Measurements from ENCODE around the gene DRC3. TPM values are rescaled to one million over a fixed set of nuclear protein-coding genes. Genes with fewer than 3 reads are reported as not detected.

DRC3 gene
- total RNA-seq, 1 experiment from 2014 or later = not detected

GRCh38 chr17:18038149-18038850 is 65.6 kb downstream of the DRC3 start:
- Histone ChIP-seq H4K20me1 (ENCODE audit: insufficient read depth, low read depth, low read length) (no peaks in the 10 kb centered on the region), H3K36me3 (ENCODE audit: insufficient read depth, low read length) (no peaks in the 10 kb centered on the region), H3K4me3 (ENCODE audit: low read length) (peak overlapping the region; percentile 81), H3K9me2 (replicated peaks; ENCODE audit: insufficient read depth, low read length) (no peaks in the 10 kb centered on the region), H2AFZ (ENCODE audit: low read length) (peak overlapping the region; percentile 69; the same call in 1 of the 2 replicates), H3K9me3 (ENCODE audit: low read length) (no peaks in the 10 kb centered on the region), H3K9ac (ENCODE audit: low read length) (peak overlapping the region; percentile 89), H3K4me2 (ENCODE audit: low read depth, low read length, poor library complexity, severe bottlenecking) (peak overlapping the region; percentile 92), H3K27me3 (ENCODE audit: low read length) (no peaks in the 10 kb centered on the region), H3K4me1 (ENCODE audit: low read length) (peaks cover 68% of the 10 kb centered on the region), H3K79me2 (ENCODE audit: low read length) (peaks cover 92% of the 10 kb centered on the region), H3K27ac (ENCODE audit: low read length) (peak overlapping the region; percentile 70)
- peak; percentile 86 for DNase-seq

- peak within 1 kb of the TSS; percentile 75; the same call in 1 of the 2 replicates for H2AFZ ChIP-seq (ENCODE audit: low read length)
- peaks cover 94% of the 10 kb centered on the region for H3K79me2 ChIP-seq (ENCODE audit: low read length)
- H3K9me2 ChIP-seq (replicated peaks; ENCODE audit: insufficient read depth, low read length) = no peaks in the 10 kb centered on the region
- peak within 1 kb of the TSS; percentile 92 for H3K4me2 ChIP-seq (ENCODE audit: low read depth, low read length, poor library complexity, severe bottlenecking)
- H3K9ac ChIP-seq (ENCODE audit: low read length) = peak within 1 kb of the TSS; percentile 89
- no peaks in the 10 kb centered on the region for H3K9me3 ChIP-seq (ENCODE audit: low read length)
- peak within 1 kb of the TSS; percentile 81 for H3K4me3 ChIP-seq (ENCODE audit: low read length)
- no peaks in the 10 kb centered on the region for H4K20me1 ChIP-seq (ENCODE audit: insufficient read depth, low read depth, low read length)
- no peaks in the 10 kb centered on the region for H3K27me3 ChIP-seq (ENCODE audit: low read length)
- H3K4me1 ChIP-seq (ENCODE audit: low read length) = peaks cover 70% of the 10 kb centered on the region
- peak within 1 kb of the TSS; percentile 70 for H3K27ac ChIP-seq (ENCODE audit: low read length)
- peak; percentile 100 for DNase-seq
- H3K36me3 ChIP-seq (ENCODE audit: insufficient read depth, low read length) = no peaks in the 10 kb centered on the region
Measured at GRCh38 chr17:18038861-18039534, 66.3 kb downstream of the DRC3 start, which contains the start of the genes ATPAF2 and GID4. Gene ATPAF2 (minus strand): TSS chr17:18039168. CDS start chr17:18039013, 155 bp downstream. Gene GID4 (plus strand): TSS chr17:18039408. CDS start chr17:18039465, 57 bp downstream.

GRCh38 chr17:18039535-18040260 is 67.0 kb downstream of the DRC3 start:
- H3K9ac ChIP-seq (ENCODE audit: low read length) = peak overlapping the region; percentile 82
- peak; percentile 75 for DNase-seq
- H3K4me3 ChIP-seq (ENCODE audit: low read length) = peak overlapping the region; percentile 81
- H3K4me1 ChIP-seq (ENCODE audit: low read length) = peaks cover 63% of the 10 kb centered on the region
- H3K9me2 ChIP-seq (replicated peaks; ENCODE audit: insufficient read depth, low read length) = no peaks in the 10 kb centered on the region
- H3K9me3 ChIP-seq (ENCODE audit: low read length) = no peaks in the 10 kb centered on the region
- H2AFZ ChIP-seq (ENCODE audit: low read length) = peak overlapping the region; percentile 75; the same call in 1 of the 2 replicates
- H3K79me2 ChIP-seq (ENCODE audit: low read length) = peaks cover 94% of the 10 kb centered on the region
- H4K20me1 ChIP-seq (ENCODE audit: insufficient read depth, low read depth, low read length) = no peaks in the 10 kb centered on the region
- H3K4me2 ChIP-seq (ENCODE audit: low read depth, low read length, poor library complexity, severe bottlenecking) = peak overlapping the region; percentile 89
- no peaks in the 10 kb centered on the region for H3K27me3 ChIP-seq (ENCODE audit: low read length)
- peak overlapping the region; percentile 23; the same call in 1 of the 2 replicates for H3K27ac ChIP-seq (ENCODE audit: low read length)
- H3K36me3 ChIP-seq (ENCODE audit: insufficient read depth, low read length) = no peaks in the 10 kb centered on the region

- Histone ChIP-seq H2AFZ (ENCODE audit: low read length) (no peak overlapping the region), H3K36me3 (ENCODE audit: insufficient read depth, low read length) (no peaks in the 10 kb centered on the region), H3K9ac (ENCODE audit: low read length) (peak overlapping the region; percentile 82), H3K9me3 (ENCODE audit: low read length) (no peaks in the 10 kb centered on the region), H3K9me2 (replicated peaks; ENCODE audit: insufficient read depth, low read length) (no peaks in the 10 kb centered on the region), H3K4me2 (ENCODE audit: low read depth, low read length, poor library complexity, severe bottlenecking) (peak overlapping the region; percentile 89), H3K79me2 (ENCODE audit: low read length) (peaks cover 90% of the 10 kb centered on the region), H3K27ac (ENCODE audit: low read length) (peak overlapping the region; percentile 23; the same call in 1 of the 2 replicates), H3K4me1 (ENCODE audit: low read length) (peaks cover 59% of the 10 kb centered on the region), H3K4me3 (ENCODE audit: low read length) (peak overlapping the region; percentile 81), H4K20me1 (ENCODE audit: insufficient read depth, low read depth, low read length) (no peaks in the 10 kb centered on the region), H3K27me3 (ENCODE audit: low read length) (no peaks in the 10 kb centered on the region)
- no peak for DNase-seq
Measured at GRCh38 chr17:18040261-18040858, 67.7 kb downstream of the DRC3 start.

GRCh38 chr17:18041776-18042175 is 69.1 kb downstream of the DRC3 start:
- H3K27ac ChIP-seq (ENCODE audit: low read length) = peak overlapping the region; percentile 23; the same call in 1 of the 2 replicates
- peaks cover under 1% of the 10 kb centered on the region; the same call in 1 of the 2 replicates for H3K36me3 ChIP-seq (ENCODE audit: insufficient read depth, low read length)
- DNase-seq = no peak
- H3K27me3 ChIP-seq (ENCODE audit: low read length) = no peaks in the 10 kb centered on the region
- peak overlapping the region; percentile 82 for H3K9ac ChIP-seq (ENCODE audit: low read length)
- H3K4me1 ChIP-seq (ENCODE audit: low read length) = peaks cover 52% of the 10 kb centered on the region
- no peak overlapping the region for H2AFZ ChIP-seq (ENCODE audit: low read length)
- peaks cover 77% of the 10 kb centered on the region for H3K79me2 ChIP-seq (ENCODE audit: low read length)
- peak overlapping the region; percentile 89 for H3K4me2 ChIP-seq (ENCODE audit: low read depth, low read length, poor library complexity, severe bottlenecking)
- no peaks in the 10 kb centered on the region for H4K20me1 ChIP-seq (ENCODE audit: insufficient read depth, low read depth, low read length)
- no peaks in the 10 kb centered on the region for H3K9me2 ChIP-seq (replicated peaks; ENCODE audit: insufficient read depth, low read length)
- peak overlapping the region; percentile 81; the same call in 1 of the 2 replicates for H3K4me3 ChIP-seq (ENCODE audit: low read length)
- no peaks in the 10 kb centered on the region for H3K9me3 ChIP-seq (ENCODE audit: low read length)

DNA sequence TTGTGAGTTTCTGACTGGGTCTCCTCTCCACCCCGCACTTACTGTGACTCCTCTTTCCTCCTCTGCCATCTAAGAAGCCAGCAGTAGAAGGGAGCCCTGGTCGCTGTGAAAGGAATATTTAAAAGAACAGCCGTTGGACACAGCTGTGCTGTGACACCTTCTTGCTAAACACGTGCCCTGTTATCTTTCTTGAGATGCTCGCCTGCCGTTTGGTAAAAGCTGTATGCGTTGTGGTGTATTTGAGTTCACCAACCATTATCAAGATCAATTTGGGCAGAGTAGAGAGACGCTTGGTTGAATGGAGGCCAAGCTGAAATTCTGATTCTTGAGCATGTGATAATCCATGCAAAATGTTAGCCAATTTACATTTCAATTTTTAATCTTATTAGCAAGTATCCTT is 70.3 kb downstream of the DRC3 start:
- DNase-seq = no peak
- H3K9me2 ChIP-seq (replicated peaks; ENCODE audit: insufficient read depth, low read length) = no peaks in the 10 kb centered on the region
- H3K4me3 ChIP-seq (ENCODE audit: low read length) = no peak overlapping the region
- peaks cover 65% of the 10 kb centered on the region for H3K79me2 ChIP-seq (ENCODE audit: low read length)
- peak overlapping the region; percentile 89 for H3K4me2 ChIP-seq (ENCODE audit: low read depth, low read length, poor library complexity, severe bottlenecking)
- H3K9ac ChIP-seq (ENCODE audit: low read length) = no peak overlapping the region
- peaks cover 41% of the 10 kb centered on the region for H3K4me1 ChIP-seq (ENCODE audit: low read length)
- H3K36me3 ChIP-seq (ENCODE audit: insufficient read depth, low read length) = peaks cover 7% of the 10 kb centered on the region; the same call in 1 of the 2 replicates
- H3K27me3 ChIP-seq (ENCODE audit: low read length) = no peaks in the 10 kb centered on the region
- H2AFZ ChIP-seq (ENCODE audit: low read length) = no peak overlapping the region
- peak overlapping the region; percentile 24; the same call in 1 of the 2 replicates for H3K27ac ChIP-seq (ENCODE audit: low read length)
- no peaks in the 10 kb centered on the region for H3K9me3 ChIP-seq (ENCODE audit: low read length)
- H4K20me1 ChIP-seq (ENCODE audit: insufficient read depth, low read depth, low read length) = no peaks in the 10 kb centered on the region

DNA sequence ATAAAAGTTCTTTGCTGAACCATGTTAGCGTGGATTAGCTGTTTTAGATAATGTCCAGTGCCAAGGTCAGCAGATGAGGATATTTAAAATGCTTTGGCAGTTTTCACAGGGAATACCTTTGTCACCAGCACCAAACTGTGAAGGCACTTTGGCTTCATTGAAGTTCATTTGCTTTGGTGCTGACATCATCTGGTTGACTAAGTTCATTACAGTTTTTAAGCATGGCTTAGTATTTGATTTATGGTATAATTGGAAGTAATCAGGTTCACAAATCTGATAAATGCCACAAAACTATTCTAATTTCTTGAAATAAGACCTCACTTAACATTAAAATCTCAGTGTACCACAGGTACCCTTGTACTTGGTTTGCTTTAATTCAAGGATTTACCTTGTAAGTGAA is 70.8 kb downstream of the DRC3 start:
- no peak overlapping the region for H3K9ac ChIP-seq (ENCODE audit: low read length)
- H3K79me2 ChIP-seq (ENCODE audit: low read length) = peaks cover 60% of the 10 kb centered on the region
- peak overlapping the region; percentile 24; the same call in 1 of the 2 replicates for H3K27ac ChIP-seq (ENCODE audit: low read length)
- peak; percentile 55 for DNase-seq
- H3K9me3 ChIP-seq (ENCODE audit: low read length) = no peaks in the 10 kb centered on the region
- H3K9me2 ChIP-seq (replicated peaks; ENCODE audit: insufficient read depth, low read length) = no peaks in the 10 kb centered on the region
- peak overlapping the region; percentile 89 for H3K4me2 ChIP-seq (ENCODE audit: low read depth, low read length, poor library complexity, severe bottlenecking)
- no peak overlapping the region for H3K4me3 ChIP-seq (ENCODE audit: low read length)
- no peaks in the 10 kb centered on the region for H4K20me1 ChIP-seq (ENCODE audit: insufficient read depth, low read depth, low read length)
- no peaks in the 10 kb centered on the region for H3K27me3 ChIP-seq (ENCODE audit: low read length)
- peaks cover 38% of the 10 kb centered on the region for H3K4me1 ChIP-seq (ENCODE audit: low read length)
- H3K36me3 ChIP-seq (ENCODE audit: insufficient read depth, low read length) = peaks cover 7% of the 10 kb centered on the region; the same call in 1 of the 2 replicates
- H2AFZ ChIP-seq (ENCODE audit: low read length) = no peak overlapping the region
